Caco-2 (cell line): ENCODE measurements around the gene TMEM132C. TPM values are rescaled to one million over a fixed set of nuclear protein-coding genes. Genes with fewer than 3 reads are reported as not detected.

Experiments used
- BruUV-seq: library from RNA; stranded (reverse); fragments of 400-500 nt; replicated peaks from 2 replicates; lab custom pipeline; 2021; lab: Mats Ljungman, UMichigan
- CTCF ChIA-PET: fragments of 300-600 bp; sonication (Branson Sonifier 250); formaldehyde crosslinking; loops from one replicate; lab custom pipeline; 2022; ENCODE audit warnings: antibody characterized with exemption; lab: Charles Lee
- POLR2A ChIA-PET: fragments of 300-600 bp; sonication (Branson Sonifier 250); formaldehyde crosslinking; loops from one replicate; lab custom pipeline; 2022; ENCODE audit warnings: antibody characterized with exemption; lab: Charles Lee
- DNase-seq, 2 experiments: peaks; one replicate each; pipeline versions ENCODE4 v3.0.0 to v3.0.0-alpha.2; 2020 to 2022
- H3K27me3 ChIP-seq: replicated peaks from 2 replicates; pipeline ENCODE4 v1.6.0; 2011; ENCODE audit warnings: low read length; ENCODE audit not compliant: control insufficient read depth, insufficient read depth
- H3K36me3 ChIP-seq: 2 replicates; pipeline ENCODE4 v1.5.1; 2011; ENCODE audit warnings: low read length; ENCODE audit not compliant: control insufficient read depth, insufficient read depth
- H3K4me1 ChIP-seq: fragments of 250-450 bp; sonication (Bioruptor Pico); 2 replicates; pipeline ENCODE4 v1.5.1; 2020; ENCODE audit warnings: mild to moderate bottlenecking
- H3K4me3 ChIP-seq: 2 replicates; pipeline ENCODE4 v1.5.1; 2011; ENCODE audit warnings: low read depth, mild to moderate bottlenecking, control low read depth, low read length
- H3K9me3 ChIP-seq: fragments of 250-450 bp; sonication (Bioruptor Pico); 2 replicates; pipeline ENCODE4 v1.5.1; 2020; ENCODE audit warnings: mild to moderate bottlenecking, moderate library complexity
- H3K27ac Mint-ChIP-seq: one replicate; pipeline ENCODE4 v1.8.0; 2022; ENCODE audit warnings: mixed read lengths; ENCODE audit not compliant: unreplicated experiment
- H3K27me3 Mint-ChIP-seq: one replicate; pipeline ENCODE4 v1.8.0; 2022; ENCODE audit warnings: mixed read lengths; ENCODE audit not compliant: insufficient read depth, unreplicated experiment
- H3K36me3 Mint-ChIP-seq: one replicate; pipeline ENCODE4 v1.8.0; 2022; ENCODE audit warnings: mild to moderate bottlenecking, mixed read lengths; ENCODE audit not compliant: insufficient read depth, unreplicated experiment
- H3K4me1 Mint-ChIP-seq: one replicate; pipeline ENCODE4 v1.8.0; 2022; ENCODE audit warnings: low read depth, mixed read lengths; ENCODE audit not compliant: unreplicated experiment
- H3K4me3 Mint-ChIP-seq: one replicate; pipeline ENCODE4 v1.8.0; 2022; ENCODE audit warnings: mild to moderate bottlenecking, moderate library complexity, mixed read lengths; ENCODE audit not compliant: unreplicated experiment
- H3K9me3 Mint-ChIP-seq: one replicate; pipeline ENCODE4 v1.8.0; 2022; ENCODE audit warnings: mixed read lengths; ENCODE audit not compliant: unreplicated experiment
- CTCF ChIP-seq, 2 experiments: fragments of 200-600 bp in 1 of 2; IDR thresholded peaks; 1 replicate in 1 of 2; 2 replicates in 1 of 2; pipeline versions ENCODE4 v1.5.1 to v1.8.0; 2011 to 2022; ENCODE audit warnings: antibody characterized with exemption in 1 of 2, control low read depth in 1 of 2, inconsistent platforms in 1 of 2, low read depth in 1 of 2, low read length in 1 of 2, mild to moderate bottlenecking in 1 of 2, moderate library complexity in 1 of 2; ENCODE audit not compliant: insufficient read depth in 1 of 2, severe bottlenecking in 1 of 2, unreplicated experiment in 1 of 2
- intact Hi-C: fragments of 100-400 bp; cut with micrococcal nuclease; formaldehyde crosslinking; loops from one replicate; pipeline ENCODE4 v1.10.0; 2022; ENCODE audit not compliant: unreplicated experiment
- total RNA-seq: library from RNA; stranded (reverse); gene quantifications from 2 replicates; pipeline ENCODE4 v1.2.3, GENCODE V29; 2022

Gene TMEM132C
- total RNA-seq, 1 experiment from 2014 or later, result not detected

- Mint-ChIP-seq H3K4me1 (no peaks in the 10 kb centered on the region), H3K27ac (no peak overlapping the region), H3K9me3 (peaks cover 21% of the 10 kb centered on the region), H3K36me3 (no peaks in the 10 kb centered on the region), H3K4me3 (no peak overlapping the region), H3K27me3 (no peaks in the 10 kb centered on the region)
- ChIA-PET POLR2A (no interaction called here), CTCF (no interaction called here)
- Histone ChIP-seq H3K4me1 (no peaks in the 10 kb centered on the region), H3K27me3 (no peaks in the 10 kb centered on the region), H3K9me3 (no peaks in the 10 kb centered on the region), H3K36me3 (no peaks in the 10 kb centered on the region), H3K4me3 (no peak overlapping the region)
- BruUV-seq, result no TSS peak
- intact Hi-C loops, result no loop called here
- no peak for TF ChIP-seq CTCF (IDR thresholded peaks at IDR 0.05; ENCODE audit: insufficient read depth in 1 of 2, low read depth in 1 of 2, low read length in 1 of 2, severe bottlenecking in 1 of 2, unreplicated experiment in 1 of 2)
- DNase-seq, result no peak
Observed at GRCh38 chr12:128267651-128268378, 845 bp downstream of the TMEM132C start.

GRCh38 chr12:128268379-128268995 is 1.5 kb downstream of the TMEM132C start:
- H3K4me3 Mint-ChIP-seq, result no peak overlapping the region
- no peaks in the 10 kb centered on the region for H3K27me3 Mint-ChIP-seq

GRCh38 chr12:128269181-128269591 is 2.2 kb downstream of the TMEM132C start:
- ChIA-PET POLR2A (no interaction called here), CTCF (no interaction called here)
- Mint-ChIP-seq H3K9me3 (peaks cover 23% of the 10 kb centered on the region), H3K36me3 (no peaks in the 10 kb centered on the region), H3K4me3 (no peak overlapping the region), H3K27ac (no peak overlapping the region), H3K4me1 (no peaks in the 10 kb centered on the region), H3K27me3 (no peaks in the 10 kb centered on the region)
- DNase-seq, result no peak
- BruUV-seq, result no TSS peak
- no peaks in the 10 kb centered on the region for H3K36me3 ChIP-seq
- intact Hi-C loops, result no loop called here
- no peaks in the 10 kb centered on the region for H3K9me3 ChIP-seq
- H3K4me1 ChIP-seq, result no peaks in the 10 kb centered on the region
- no peak for TF ChIP-seq CTCF (IDR thresholded peaks at IDR 0.05; ENCODE audit: insufficient read depth in 1 of 2, low read depth in 1 of 2, low read length in 1 of 2, severe bottlenecking in 1 of 2, unreplicated experiment in 1 of 2)
- no peaks in the 10 kb centered on the region for H3K27me3 ChIP-seq
- H3K4me3 ChIP-seq, result no peak overlapping the region

More at GRCh38 chr12:128268379-128268995, 1.5 kb downstream of the TMEM132C start:
- Histone ChIP-seq H3K9me3 (no peaks in the 10 kb centered on the region), H3K4me1 (no peaks in the 10 kb centered on the region), H3K4me3 (no peak overlapping the region), H3K27me3 (no peaks in the 10 kb centered on the region), H3K36me3 (no peaks in the 10 kb centered on the region)
- DNase-seq, result no peak
- H3K36me3 Mint-ChIP-seq, result no peaks in the 10 kb centered on the region
- intact Hi-C loops, result no loop called here
- ChIA-PET CTCF (no interaction called here), POLR2A (no interaction called here)
- peaks cover 26% of the 10 kb centered on the region for H3K9me3 Mint-ChIP-seq
- no TSS peak for BruUV-seq
- no peak overlapping the region for H3K27ac Mint-ChIP-seq
- H3K4me1 Mint-ChIP-seq, result no peaks in the 10 kb centered on the region
- TF ChIP-seq CTCF (IDR thresholded peaks at IDR 0.05; ENCODE audit: insufficient read depth in 1 of 2, low read depth in 1 of 2, low read length in 1 of 2, severe bottlenecking in 1 of 2, unreplicated experiment in 1 of 2), result no peak
